ENCODE measurements around the gene TBC1D24. TPM values are rescaled to one million over a fixed set of nuclear protein-coding genes. Genes with fewer than 3 reads are reported as not detected.

The TBC1D24 gene
- total RNA-seq, 1 experiment from 2014 or later = 18.0 TPM

GRCh38 chr16:2450535-2450934 lies 24.4 kb upstream of the TBC1D24 start:
- no peak for DNase-seq (ENCODE audit: low spot score)

- DNase-seq (ENCODE audit: low spot score) = no peak
Measured at GRCh38 chr16:2450975-2451381, 23.9 kb upstream of the TBC1D24 start.

GRCh38 chr16:2451851-2452320 lies 23.0 kb upstream of the TBC1D24 start:
- no peak for DNase-seq (ENCODE audit: low spot score)

GRCh38 chr16:2452650-2453049 lies 22.3 kb upstream of the TBC1D24 start:
- DNase-seq (ENCODE audit: low spot score) = no peak

- no peak for DNase-seq (ENCODE audit: low spot score)
Measured at GRCh38 chr16:2455081-2455845, 19.7 kb upstream of the TBC1D24 start.

- DNase-seq (ENCODE audit: low spot score) = no peak
Measured at GRCh38 chr16:2456551-2457153, 18.3 kb upstream of the TBC1D24 start.

GRCh38 chr16:2457267-2457666 lies 17.7 kb upstream of the TBC1D24 start:
- no peak for DNase-seq (ENCODE audit: low spot score)

GRCh38 chr16:2457946-2458345 lies 17.0 kb upstream of the TBC1D24 start:
- DNase-seq (ENCODE audit: low spot score) = no peak

- DNase-seq (ENCODE audit: low spot score) = no peak
Measured at GRCh38 chr16:2458887-2459646, 15.9 kb upstream of the TBC1D24 start.

- DNase-seq (ENCODE audit: low spot score) = peak; percentile 95
Measured at GRCh38 chr16:2459647-2460390, 15.1 kb upstream of the TBC1D24 start, which contains the start of gene TEDC2. TEDC2 (plus strand) TSS chr16:2460109; CDS start chr16:2460145, 36 bp downstream.

GRCh38 chr16:2460391-2460713 lies 14.6 kb upstream of the TBC1D24 start:
- DNase-seq (ENCODE audit: low spot score) = no peak

GRCh38 chr16:2460916-2461315 lies 14.0 kb upstream of the TBC1D24 start:
- DNase-seq (ENCODE audit: low spot score) = no peak

- no peak for DNase-seq (ENCODE audit: low spot score)
Measured at GRCh38 chr16:2462031-2462866, 12.7 kb upstream of the TBC1D24 start.

- DNase-seq (ENCODE audit: low spot score) = no peak
Measured at GRCh38 chr16:2464333-2464732, 10.6 kb upstream of the TBC1D24 start.

GRCh38 chr16:2465653-2466415 lies 9.1 kb upstream of the TBC1D24 start:
- no peak for DNase-seq (ENCODE audit: low spot score)

GRCh38 chr16:2466667-2467527 lies 8.0 kb upstream of the TBC1D24 start:
- DNase-seq (ENCODE audit: low spot score) = no peak

- peak; percentile 70 for DNase-seq (ENCODE audit: low spot score)
Measured at GRCh38 chr16:2467528-2468232, 7.2 kb upstream of the TBC1D24 start.

GRCh38 chr16:2468233-2468724 lies 6.6 kb upstream of the TBC1D24 start:
- no peak for DNase-seq (ENCODE audit: low spot score)
